Liver (tissue), 9 donors: Measurements from ENCODE around the gene CPNE9. TPM values are rescaled to one million over a fixed set of nuclear protein-coding genes. Genes with fewer than 3 reads are reported as not detected.

Source experiments
- DNase-seq: peaks from one replicate; pipeline ENCODE4 v3.0.0-alpha.2; 2017; ENCODE audit warnings: low spot score
- H3K27ac ChIP-seq, 2 donors: one replicate each; pipeline ENCODE4 v1.7.0; 2013; ENCODE audit warnings: inconsistent platforms in 2 of 2, low read length in 2 of 2, control low read depth in 1 of 2, low read depth in 1 of 2, mild to moderate bottlenecking in 1 of 2
- H3K27me3 ChIP-seq, 4 donors: one replicate each; pipeline versions ENCODE4 v1.6.1 to v1.7.0; 2013; ENCODE audit warnings: low read length in 3 of 4, inconsistent platforms in 1 of 4, mild to moderate bottlenecking in 1 of 4, moderate library complexity in 1 of 4; ENCODE audit not compliant: control insufficient read depth in 4 of 4, insufficient read depth in 4 of 4
- H3K36me3 ChIP-seq, 4 donors: one replicate each; pipeline versions ENCODE4 v1.6.1 to v1.7.0; 2013; ENCODE audit warnings: low read length in 3 of 4, mild to moderate bottlenecking in 3 of 4, low read depth in 1 of 4, moderate library complexity in 1 of 4; ENCODE audit not compliant: control insufficient read depth in 4 of 4, insufficient read depth in 3 of 4
- H3K4me1 ChIP-seq, 4 donors: one replicate each; pipeline versions ENCODE4 v1.6.1 to v1.7.0; 2013; ENCODE audit warnings: low read length in 3 of 4, mild to moderate bottlenecking in 3 of 4, moderate library complexity in 1 of 4; ENCODE audit not compliant: control insufficient read depth in 4 of 4, insufficient read depth in 4 of 4
- H3K4me3 ChIP-seq, 3 donors: one replicate each; pipeline versions ENCODE4 v1.6.1 to v1.7.0; 2013; ENCODE audit warnings: low read length in 3 of 3, control low read depth in 1 of 3, low read depth in 1 of 3, mild to moderate bottlenecking in 1 of 3
- H3K9ac ChIP-seq, 2 donors: one replicate each; pipeline ENCODE4 v1.7.0; 2013; ENCODE audit warnings: low read length in 2 of 2, mild to moderate bottlenecking in 2 of 2, moderate library complexity in 2 of 2, control low read depth in 1 of 2, low read depth in 1 of 2
- H3K9me3 ChIP-seq, 4 donors: one replicate each; pipeline versions ENCODE4 v1.6.1 to v1.7.0; 2013; ENCODE audit warnings: low read length in 3 of 4; ENCODE audit not compliant: control insufficient read depth in 4 of 4
- FOXA1 ChIP-seq: IDR thresholded peaks from 2 replicates; pipeline ENCODE4 v1.6.1; 2016; ENCODE audit warnings: antibody characterized with exemption
- FOXA2 ChIP-seq: IDR thresholded peaks from 2 replicates; pipeline ENCODE4 v1.6.1; 2016; ENCODE audit warnings: antibody characterized with exemption
- GABPA ChIP-seq, 2 donors: IDR thresholded peaks in 1 of 2; conservative IDR thresholded peaks in 1 of 2; 2 replicates each; pipeline ENCODE4 v1.6.1; 2016; ENCODE audit warnings: antibody characterized with exemption in 2 of 2, mild to moderate bottlenecking in 1 of 2, moderate library complexity in 1 of 2
- HNF4A ChIP-seq, 2 donors: conservative IDR thresholded peaks; 2 replicates each; pipeline ENCODE4 v1.6.1; 2016; ENCODE audit warnings: antibody characterized with exemption in 2 of 2, mild to moderate bottlenecking in 2 of 2
- HNF4G ChIP-seq: IDR thresholded peaks from 2 replicates; pipeline ENCODE4 v1.6.1; 2016; ENCODE audit warnings: antibody characterized with exemption
- NR2F2 ChIP-seq: IDR thresholded peaks from 2 replicates; pipeline ENCODE4 v1.6.1; 2016; ENCODE audit warnings: antibody characterized with exemption
- SP1 ChIP-seq: IDR thresholded peaks from 2 replicates; pipeline ENCODE4 v1.6.1; 2018; ENCODE audit warnings: antibody characterized with exemption, mild to moderate bottlenecking
- TAF1 ChIP-seq: conservative IDR thresholded peaks from 2 replicates; pipeline ENCODE4 v1.6.1; 2016; ENCODE audit warnings: antibody characterized with exemption, mild to moderate bottlenecking
- WGBS: extraction: QIAGEN DNeasy Blood & Tissue Kit; methylation state at CpG from one replicate; pipeline ENCODE4 v1.1.7; 2013; 5-methylcytosine and 5-hydroxymethylcytosine counted together
- polyA plus RNA-seq, 2 donors: library from polyadenylated mRNA; stranded (reverse) in 1 of 2; unstranded in 1 of 2; fragments of 200-250 nt in 1 of 2; fragments of >200 nt in 1 of 2; fragmentation: Nextera tagmentation in 1 of 2; extraction: Ambion mirVana in 1 of 2; gene quantifications; one replicate each; pipeline versions ENCODE4 v1.2.1 to v1.2.3, GENCODE V29; 2013 to 2015
- total RNA-seq, 2 donors: library from RNA; depleted of rRNA; stranded (reverse); fragments of >200 nt; gene quantifications; one replicate each; pipeline ENCODE4 v1.2.3, GENCODE V29; 2014
- TF ChIP-seq, protein P1 (sequence below): IDR thresholded peaks from 2 replicates; pipeline ENCODE4 v1.6.1; 2016; ENCODE audit warnings: antibody characterized with exemption
- TF ChIP-seq, protein P2 (sequence below): fragments of 150-350 bp; IDR thresholded peaks from 2 replicates; pipeline ENCODE4 v1.5.1; 2017; ENCODE audit warnings: improper control_type of control experiment, low read depth, low read length; ENCODE audit not compliant: missing input control
- TF ChIP-seq, protein P3 (sequence below): IDR thresholded peaks from 2 replicates; pipeline ENCODE4 v1.6.1; 2016; ENCODE audit warnings: antibody characterized with exemption, mild to moderate bottlenecking
- donor health status: healthy.
- donor health status: healthy.
- donor health status: healthy.
- donor health status: healthy.
- donor health status: healthy.

CPNE9 gene
- total and polyA plus RNA-seq, 4 donors: not detected

DNA sequence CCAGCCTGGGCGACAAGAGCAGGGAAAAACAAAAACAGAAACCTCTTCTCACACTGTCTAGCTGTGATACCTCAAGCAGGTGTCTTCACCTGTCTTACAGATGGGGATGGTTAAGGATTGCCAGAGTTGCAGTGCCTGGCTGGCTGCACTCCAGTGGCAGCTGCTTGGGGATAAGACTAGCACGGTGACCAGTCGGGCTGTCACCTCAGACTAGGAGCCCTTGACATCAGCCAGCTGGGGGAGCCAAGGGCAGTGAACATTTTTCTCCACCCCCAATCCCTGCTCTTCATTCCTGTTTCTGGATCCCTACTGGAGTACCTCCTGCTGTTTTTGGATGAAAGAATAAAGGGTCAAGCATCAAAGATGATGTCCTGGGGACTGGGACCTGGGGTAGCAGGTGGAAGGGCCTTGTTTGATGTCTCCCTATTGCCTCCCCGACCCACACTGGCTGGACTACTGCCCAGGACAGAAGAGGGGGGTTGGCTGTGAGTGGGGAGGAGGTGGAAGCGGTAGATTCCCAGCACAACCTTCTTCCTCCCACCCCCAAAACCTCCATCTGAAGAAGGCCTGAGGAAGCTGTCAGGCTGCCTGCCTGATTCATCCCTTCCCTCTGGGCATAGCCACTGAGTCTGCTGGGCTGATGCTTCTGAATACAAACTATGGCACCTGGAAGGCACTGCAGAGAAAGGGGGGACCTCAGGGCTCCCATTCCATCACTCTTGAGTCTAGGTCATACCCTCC lies 7.0 kb upstream of the CPNE9 start:
- H3K4me3 ChIP-seq: no peak overlapping the region
- H3K27me3 ChIP-seq: no peaks in the 10 kb centered on the region
- TF ChIP-seq, protein P1, sequence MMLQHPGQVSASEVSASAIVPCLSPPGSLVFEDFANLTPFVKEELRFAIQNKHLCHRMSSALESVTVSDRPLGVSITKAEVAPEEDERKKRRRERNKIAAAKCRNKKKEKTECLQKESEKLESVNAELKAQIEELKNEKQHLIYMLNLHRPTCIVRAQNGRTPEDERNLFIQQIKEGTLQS: no peak
- TF ChIP-seq, protein P2, sequence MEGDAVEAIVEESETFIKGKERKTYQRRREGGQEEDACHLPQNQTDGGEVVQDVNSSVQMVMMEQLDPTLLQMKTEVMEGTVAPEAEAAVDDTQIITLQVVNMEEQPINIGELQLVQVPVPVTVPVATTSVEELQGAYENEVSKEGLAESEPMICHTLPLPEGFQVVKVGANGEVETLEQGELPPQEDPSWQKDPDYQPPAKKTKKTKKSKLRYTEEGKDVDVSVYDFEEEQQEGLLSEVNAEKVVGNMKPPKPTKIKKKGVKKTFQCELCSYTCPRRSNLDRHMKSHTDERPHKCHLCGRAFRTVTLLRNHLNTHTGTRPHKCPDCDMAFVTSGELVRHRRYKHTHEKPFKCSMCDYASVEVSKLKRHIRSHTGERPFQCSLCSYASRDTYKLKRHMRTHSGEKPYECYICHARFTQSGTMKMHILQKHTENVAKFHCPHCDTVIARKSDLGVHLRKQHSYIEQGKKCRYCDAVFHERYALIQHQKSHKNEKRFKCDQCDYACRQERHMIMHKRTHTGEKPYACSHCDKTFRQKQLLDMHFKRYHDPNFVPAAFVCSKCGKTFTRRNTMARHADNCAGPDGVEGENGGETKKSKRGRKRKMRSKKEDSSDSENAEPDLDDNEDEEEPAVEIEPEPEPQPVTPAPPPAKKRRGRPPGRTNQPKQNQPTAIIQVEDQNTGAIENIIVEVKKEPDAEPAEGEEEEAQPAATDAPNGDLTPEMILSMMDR: no peak
- no peak for TF ChIP-seq HNF4A (conservative IDR thresholded peaks at IDR 0.05)
- no peak for TF ChIP-seq FOXA1
- no peak for TF ChIP-seq NR2F2
- TF ChIP-seq FOXA2: no peak
- TF ChIP-seq TAF1: no peak
- peaks cover 9 to 85% (median 49%) of the 10 kb centered on the region in 4 donors for H3K36me3 ChIP-seq
- H3K27ac ChIP-seq: no peak overlapping the region
- no peaks in the 10 kb centered on the region for H3K4me1 ChIP-seq
- no peak overlapping the region for H3K9ac ChIP-seq
- H3K9me3 ChIP-seq: no peaks in the 10 kb centered on the region
- 88% methylated on average over 5 of the region's 5 CpGs for WGBS
- no peak for DNase-seq

DNA sequence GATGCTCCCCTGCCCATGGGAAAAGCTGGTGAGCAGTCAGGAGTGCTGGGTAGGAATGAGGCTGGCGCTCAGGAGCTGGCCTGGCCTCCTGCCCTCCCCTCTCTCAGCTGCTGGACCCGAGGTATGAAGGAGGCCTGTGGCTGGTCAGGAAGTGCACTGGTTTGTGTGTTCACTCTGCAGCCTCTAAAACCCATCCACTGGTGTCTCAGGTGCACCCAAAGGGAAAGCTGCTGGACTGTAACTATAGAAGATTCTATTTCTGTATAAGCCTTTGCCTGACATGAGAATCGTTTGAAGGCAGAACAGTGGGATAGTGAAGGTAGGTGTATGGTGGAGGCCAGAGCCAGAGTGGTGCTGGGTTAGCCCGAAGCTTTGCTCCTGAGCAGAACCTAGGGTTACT lies 5.7 kb upstream of the CPNE9 start:
- Histone ChIP-seq H3K36me3 (peaks cover 9 to 82% (median 43%) of the 10 kb centered on the region in 4 donors), H3K9me3 (no peaks in the 10 kb centered on the region), H3K27me3 (no peaks in the 10 kb centered on the region), H3K4me3 (no peak overlapping the region), H3K9ac (no peak overlapping the region), H3K4me1 (no peaks in the 10 kb centered on the region), H3K27ac (no peak overlapping the region)
- no peak for DNase-seq
- no peak for TF ChIP-seq FOXA2
- no peak for TF ChIP-seq HNF4G
- TF ChIP-seq GABPA (IDR thresholded peaks at IDR 0.05 in 1 of 2, conservative IDR thresholded peaks at IDR 0.05 in 1 of 2): no peak
- TF ChIP-seq, protein P3, sequence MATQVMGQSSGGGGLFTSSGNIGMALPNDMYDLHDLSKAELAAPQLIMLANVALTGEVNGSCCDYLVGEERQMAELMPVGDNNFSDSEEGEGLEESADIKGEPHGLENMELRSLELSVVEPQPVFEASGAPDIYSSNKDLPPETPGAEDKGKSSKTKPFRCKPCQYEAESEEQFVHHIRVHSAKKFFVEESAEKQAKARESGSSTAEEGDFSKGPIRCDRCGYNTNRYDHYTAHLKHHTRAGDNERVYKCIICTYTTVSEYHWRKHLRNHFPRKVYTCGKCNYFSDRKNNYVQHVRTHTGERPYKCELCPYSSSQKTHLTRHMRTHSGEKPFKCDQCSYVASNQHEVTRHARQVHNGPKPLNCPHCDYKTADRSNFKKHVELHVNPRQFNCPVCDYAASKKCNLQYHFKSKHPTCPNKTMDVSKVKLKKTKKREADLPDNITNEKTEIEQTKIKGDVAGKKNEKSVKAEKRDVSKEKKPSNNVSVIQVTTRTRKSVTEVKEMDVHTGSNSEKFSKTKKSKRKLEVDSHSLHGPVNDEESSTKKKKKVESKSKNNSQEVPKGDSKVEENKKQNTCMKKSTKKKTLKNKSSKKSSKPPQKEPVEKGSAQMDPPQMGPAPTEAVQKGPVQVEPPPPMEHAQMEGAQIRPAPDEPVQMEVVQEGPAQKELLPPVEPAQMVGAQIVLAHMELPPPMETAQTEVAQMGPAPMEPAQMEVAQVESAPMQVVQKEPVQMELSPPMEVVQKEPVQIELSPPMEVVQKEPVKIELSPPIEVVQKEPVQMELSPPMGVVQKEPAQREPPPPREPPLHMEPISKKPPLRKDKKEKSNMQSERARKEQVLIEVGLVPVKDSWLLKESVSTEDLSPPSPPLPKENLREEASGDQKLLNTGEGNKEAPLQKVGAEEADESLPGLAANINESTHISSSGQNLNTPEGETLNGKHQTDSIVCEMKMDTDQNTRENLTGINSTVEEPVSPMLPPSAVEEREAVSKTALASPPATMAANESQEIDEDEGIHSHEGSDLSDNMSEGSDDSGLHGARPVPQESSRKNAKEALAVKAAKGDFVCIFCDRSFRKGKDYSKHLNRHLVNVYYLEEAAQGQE: no peak
- no peak for TF ChIP-seq SP1
- TF ChIP-seq HNF4A (conservative IDR thresholded peaks at IDR 0.05): no peak
- TF ChIP-seq, protein P1: no peak
- WGBS: 90% methylated on average over 4 of the region's 4 CpGs
